PC-9 (cell line): ENCODE results near the gene HMGA1. TPM values are rescaled to one million over a fixed set of nuclear protein-coding genes. Genes with fewer than 3 reads are reported as not detected.

Experiments
- BruUV-seq: library from RNA; stranded (reverse); fragments of 400-500 nt; replicated peaks from 2 replicates; lab custom pipeline; 2021; lab: Mats Ljungman, UMichigan
- CTCF ChIA-PET: fragments of 300-600 bp; sonication (Branson Sonifier 250); formaldehyde crosslinking; loops from one replicate; lab custom pipeline; 2022; ENCODE audit warnings: antibody characterized with exemption; lab: Charles Lee
- POLR2A ChIA-PET: fragments of 300-600 bp; sonication (Branson Sonifier 250); formaldehyde crosslinking; loops from one replicate; lab custom pipeline; 2022; ENCODE audit warnings: antibody characterized with exemption; ENCODE audit not compliant: unreplicated experiment; lab: Charles Lee
- DNase-seq, 2 experiments: peaks; one replicate each; pipeline versions ENCODE4 v3.0.0 to v3.0.0-alpha.2; 2015 to 2022; ENCODE audit warnings: mixed read lengths in 1 of 2
- H2AFZ ChIP-seq: fragments of 200-600 bp; sonication (generic); 2 replicates; pipeline ENCODE4 v1.8.1; 2017; ENCODE audit warnings: antibody characterized with exemption
- H3F3A ChIP-seq: fragments of 200-600 bp; sonication (generic); 2 replicates; pipeline ENCODE4 v1.8.1; 2017; ENCODE audit warnings: antibody characterized with exemption, mild to moderate bottlenecking, low read depth; ENCODE audit not compliant: insufficient read depth
- H3K27ac ChIP-seq: fragments of 200-600 bp; sonication (generic); 2 replicates; pipeline ENCODE4 v1.6.1; 2016; ENCODE audit warnings: mixed run types
- H3K27me3 ChIP-seq: fragments of 200-600 bp; sonication (generic); 2 replicates; pipeline ENCODE4 v1.6.1; 2016; ENCODE audit warnings: low read depth, mixed run types; ENCODE audit not compliant: insufficient read depth
- H3K36me3 ChIP-seq: fragments of 200-600 bp; sonication (generic); 2 replicates; pipeline ENCODE4 v1.6.1; 2016; ENCODE audit warnings: low read depth, mixed run types
- H3K4me1 ChIP-seq: fragments of 200-600 bp; sonication (generic); replicated peaks from 2 replicates; pipeline ENCODE4 v1.6.1; 2016; ENCODE audit warnings: mixed run types; ENCODE audit not compliant: insufficient read depth
- H3K4me2 ChIP-seq: fragments of 200-600 bp; sonication (generic); 2 replicates; pipeline ENCODE4 v1.6.1; 2017; ENCODE audit warnings: mixed run types
- H3K4me3 ChIP-seq: fragments of 200-600 bp; sonication (generic); 2 replicates; pipeline ENCODE4 v1.6.1; 2016; ENCODE audit warnings: mixed run types
- H3K79me2 ChIP-seq: fragments of 200-600 bp; sonication (generic); 2 replicates; pipeline ENCODE4 v1.6.1; 2017; ENCODE audit warnings: low read depth, mixed run types
- H3K9me2 ChIP-seq: fragments of 200-600 bp; sonication (generic); 2 replicates; pipeline ENCODE4 v1.8.1; 2017; ENCODE audit warnings: mild to moderate bottlenecking; ENCODE audit not compliant: insufficient read depth
- H3K9me3 ChIP-seq: fragments of 200-600 bp; sonication (generic); 2 replicates; pipeline ENCODE4 v1.8.1; 2016; ENCODE audit warnings: low read depth; ENCODE audit not compliant: insufficient read depth
- H4K20me1 ChIP-seq: fragments of 200-600 bp; sonication (generic); 2 replicates; pipeline ENCODE4 v1.8.1; 2017; ENCODE audit not compliant: insufficient read depth
- EZH2 ChIP-seq: fragments of 200-600 bp; sonication (generic); IDR thresholded peaks from 2 replicates; pipeline ENCODE4 v1.8.0; 2017; ENCODE audit warnings: antibody characterized with exemption, low read depth
- intact Hi-C: fragments of 100-400 bp; cut with micrococcal nuclease; formaldehyde crosslinking; loops from one replicate; pipeline ENCODE4 v1.10.0; 2022; ENCODE audit not compliant: unreplicated experiment
- total RNA-seq: library from RNA; stranded (reverse); gene quantifications from 2 replicates; pipeline ENCODE4 v1.2.3, GENCODE V29; 2021
- TF ChIP-seq, protein P1 (sequence below): fragments of 200-600 bp; sonication (generic); conservative IDR thresholded peaks from 2 replicates; pipeline ENCODE4 v1.6.1; 2017; ENCODE audit warnings: mixed run types, antibody characterized with exemption, mild to moderate bottlenecking, moderate library complexity

HMGA1 gene
- total RNA-seq, 1 experiment from 2014 or later, result 1,951 TPM

DNA sequence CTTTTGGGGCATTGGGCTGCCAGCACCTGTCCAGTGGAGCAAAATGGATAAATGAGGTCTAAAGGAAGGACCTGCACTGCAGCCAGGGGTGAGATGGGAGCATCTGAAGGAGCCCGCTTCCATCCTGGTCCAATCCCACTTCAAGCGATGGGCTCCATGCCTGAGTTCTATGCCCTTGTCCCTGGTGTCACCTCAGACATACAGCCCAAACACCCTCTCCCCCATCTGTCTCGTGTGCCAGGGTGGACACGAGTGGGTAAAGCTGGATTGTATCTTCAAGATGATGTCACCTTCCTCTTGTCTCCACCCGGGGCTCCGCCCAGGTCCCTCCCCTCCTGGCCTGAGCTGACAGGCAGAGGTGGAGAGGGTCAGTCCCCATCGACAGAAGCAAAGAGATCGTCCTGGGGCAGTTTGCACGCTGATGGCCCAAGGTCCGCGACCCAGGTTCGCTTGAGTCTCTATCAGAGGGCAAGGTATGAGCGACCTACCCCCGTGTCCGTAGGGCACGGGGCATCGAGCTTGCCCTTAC lies 11.6 kb downstream of the HMGA1 start:
- ChIA-PET CTCF (interaction anchor here (0.6 to 1.9 kb wide), 3 partner anchors 143 to 167 kb away, joined by 5 to 29 read pairs (median 6); no protein-coding TSS in a partner anchor), POLR2A (no interaction called here)
- Histone ChIP-seq H3F3A (peaks cover 52% of the 10 kb centered on the region), H3K4me1 (peaks cover 49% of the 10 kb centered on the region), H3K9me2 (no peaks in the 10 kb centered on the region), H4K20me1 (peaks cover 5% of the 10 kb centered on the region; the same call in 1 of the 2 replicates), H3K79me2 (peaks cover 11% of the 10 kb centered on the region; the same call in 1 of the 2 replicates), H3K4me3 (peak overlapping the region; percentile 88), H3K27me3 (no peaks in the 10 kb centered on the region), H3K9me3 (no peaks in the 10 kb centered on the region), H2AFZ (peak overlapping the region; percentile 75), H3K36me3 (no peaks in the 10 kb centered on the region), H3K27ac (peak overlapping the region; percentile 83), H3K4me2 (peak overlapping the region; percentile 95)
- peak in 1 of 2 experiments; percentile 43 for DNase-seq
- TF ChIP-seq, protein P1, sequence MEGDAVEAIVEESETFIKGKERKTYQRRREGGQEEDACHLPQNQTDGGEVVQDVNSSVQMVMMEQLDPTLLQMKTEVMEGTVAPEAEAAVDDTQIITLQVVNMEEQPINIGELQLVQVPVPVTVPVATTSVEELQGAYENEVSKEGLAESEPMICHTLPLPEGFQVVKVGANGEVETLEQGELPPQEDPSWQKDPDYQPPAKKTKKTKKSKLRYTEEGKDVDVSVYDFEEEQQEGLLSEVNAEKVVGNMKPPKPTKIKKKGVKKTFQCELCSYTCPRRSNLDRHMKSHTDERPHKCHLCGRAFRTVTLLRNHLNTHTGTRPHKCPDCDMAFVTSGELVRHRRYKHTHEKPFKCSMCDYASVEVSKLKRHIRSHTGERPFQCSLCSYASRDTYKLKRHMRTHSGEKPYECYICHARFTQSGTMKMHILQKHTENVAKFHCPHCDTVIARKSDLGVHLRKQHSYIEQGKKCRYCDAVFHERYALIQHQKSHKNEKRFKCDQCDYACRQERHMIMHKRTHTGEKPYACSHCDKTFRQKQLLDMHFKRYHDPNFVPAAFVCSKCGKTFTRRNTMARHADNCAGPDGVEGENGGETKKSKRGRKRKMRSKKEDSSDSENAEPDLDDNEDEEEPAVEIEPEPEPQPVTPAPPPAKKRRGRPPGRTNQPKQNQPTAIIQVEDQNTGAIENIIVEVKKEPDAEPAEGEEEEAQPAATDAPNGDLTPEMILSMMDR, result no peak
- TF ChIP-seq EZH2, result no peak
- intact Hi-C loops, result loop anchor here (2.0 to 10.0 kb wide), 6 partner anchors 83 to 894 kb away; partner anchors contain the start of genes BLTP3A, LEMD2 and TCP11
- TSS peak; percentile 66 for BruUV-seq

DNA sequence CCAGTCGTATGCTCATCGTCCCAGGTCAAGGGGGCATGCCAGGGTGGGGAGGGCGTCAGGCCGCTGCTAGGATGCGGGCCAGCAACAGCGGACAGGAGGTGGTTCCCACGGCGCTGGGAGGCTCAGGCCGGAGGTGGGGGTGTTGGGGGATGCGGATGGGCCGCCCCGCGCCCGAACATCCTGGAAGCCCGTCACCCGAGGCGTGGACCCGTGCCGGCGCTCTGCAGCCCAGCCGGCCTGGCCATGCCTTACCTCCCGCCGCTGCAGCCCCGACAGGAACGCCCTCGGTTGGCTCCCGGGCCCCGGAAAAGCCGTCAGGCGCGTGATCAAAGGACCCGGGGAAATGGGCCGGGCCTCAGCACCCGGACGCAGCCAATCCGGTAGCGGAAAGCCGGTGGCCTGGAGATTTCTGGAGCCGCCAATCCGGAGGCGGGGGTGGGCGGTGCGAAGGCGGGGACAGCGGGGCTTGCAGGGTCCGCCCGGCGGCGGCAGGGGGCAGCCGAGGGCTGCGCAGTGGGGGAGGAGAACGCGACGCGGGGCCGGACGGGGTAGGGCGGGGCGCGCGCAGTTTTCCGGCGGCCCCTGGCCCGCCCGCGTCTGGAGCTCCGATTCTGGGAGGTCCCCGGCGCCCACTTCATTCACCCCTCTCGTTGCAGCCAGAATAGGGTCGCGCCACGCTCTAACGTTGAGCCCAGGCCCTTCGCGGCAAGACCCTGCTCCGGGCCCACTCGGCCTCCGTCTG lies 12.2 kb downstream of the HMGA1 start, which contains the start of gene SMIM29:
Gene SMIM29 (minus strand): TSS at position 280 of the 742 bp plus-strand sequence. CDS start 1,215 bp downstream, outside the sequence.
- Histone ChIP-seq H3K4me1 (peaks cover 43% of the 10 kb centered on the region), H3F3A (peaks cover 45% of the 10 kb centered on the region), H3K9me2 (no peaks in the 10 kb centered on the region), H4K20me1 (peaks cover 5% of the 10 kb centered on the region; the same call in 1 of the 2 replicates), H3K27me3 (no peaks in the 10 kb centered on the region), H3K9me3 (no peaks in the 10 kb centered on the region), H2AFZ (peak within 1 kb of the TSS; percentile 98), H3K36me3 (no peaks in the 10 kb centered on the region), H3K79me2 (peaks cover 6% of the 10 kb centered on the region; the same call in 1 of the 2 replicates), H3K27ac (peak within 1 kb of the TSS; percentile 83), H3K4me2 (peak within 1 kb of the TSS; percentile 95), H3K4me3 (peak within 1 kb of the TSS; percentile 88)
- DNase-seq, result peak; percentile 83 to 97
- POLR2A ChIA-PET, result interaction anchor here (0.6 kb wide), 2 partner anchors 25 to 97 kb away, joined by 6 read pairs; no protein-coding TSS in a partner anchor
- TF ChIP-seq EZH2, result no peak
- TF ChIP-seq, protein P1, result peak; percentile 87
- CTCF ChIA-PET, result interaction anchor here (0.6 to 1.9 kb wide), 6 partner anchors 53 to 360 kb away, joined by 3 to 29 read pairs (median 5); no protein-coding TSS in a partner anchor
- BruUV-seq, result no TSS peak
- intact Hi-C loops, result loop anchor here (1.0 to 10.0 kb wide), 8 partner anchors 84 to 893 kb away; partner anchors contain the start of genes BLTP3A, LEMD2 and TCP11
